Type B pancreatic cell (in vitro differentiated cells): Measurements from ENCODE around the gene MS4A13. TPM values are rescaled to one million over a fixed set of nuclear protein-coding genes. Genes with fewer than 3 reads are reported as not detected.

Experiments used
- DNase-seq: peaks from one replicate; pipeline ENCODE4 v3.0.0; 2021; ENCODE audit warnings: mixed read lengths; ENCODE audit not compliant: unreplicated experiment; ENCODE audit errors: extremely low spot score
- H3K27ac Mint-ChIP-seq: 2 replicates; pipeline ENCODE4 v1.8.0; 2021; ENCODE audit warnings: mild to moderate bottlenecking, mixed read lengths
- H3K27me3 Mint-ChIP-seq: 2 replicates; pipeline ENCODE4 v1.8.0; 2021; ENCODE audit warnings: mixed read lengths
- H3K36me3 Mint-ChIP-seq: 2 replicates; pipeline ENCODE4 v1.8.0; 2021; ENCODE audit warnings: mixed read lengths
- H3K4me1 Mint-ChIP-seq: one replicate; pipeline ENCODE4 v1.8.0; 2021; ENCODE audit warnings: mixed read lengths; ENCODE audit not compliant: unreplicated experiment
- H3K4me3 Mint-ChIP-seq: 2 replicates; pipeline ENCODE4 v1.8.0; 2021; ENCODE audit warnings: mild to moderate bottlenecking, mixed read lengths
- H3K9me3 Mint-ChIP-seq: 2 replicates; pipeline ENCODE4 v1.8.0; 2021; ENCODE audit warnings: mixed read lengths
- long read RNA-seq: library from polyadenylated mRNA; unstranded; transcript quantifications from one replicate; pipeline ENCODE4 v2.0.0, GENCODE V29; 2020
- total RNA-seq: library from RNA; stranded (reverse); gene quantifications from 2 replicates; pipeline ENCODE4 v1.2.1, GENCODE V29; 2021; ENCODE audit warnings: low replicate concordance
- TF ChIP-seq, protein P1 (sequence below): fragments of 200-600 bp; sonication (generic); conservative IDR thresholded peaks from 2 replicates; pipeline ENCODE4 v1.5.0; 2021; ENCODE audit warnings: antibody characterized with exemption, mild to moderate bottlenecking

Gene MS4A13, protein sequence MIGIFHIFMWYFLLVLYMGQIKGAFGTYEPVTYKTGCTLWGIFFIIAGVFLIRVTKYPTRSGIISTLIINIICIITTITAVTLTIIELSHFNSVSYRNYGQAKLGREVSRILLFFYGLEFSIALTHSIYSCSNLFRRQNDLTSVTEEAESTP
- total RNA-seq = not detected in 2 replicates
- long read RNA-seq = 0 reads

DNA sequence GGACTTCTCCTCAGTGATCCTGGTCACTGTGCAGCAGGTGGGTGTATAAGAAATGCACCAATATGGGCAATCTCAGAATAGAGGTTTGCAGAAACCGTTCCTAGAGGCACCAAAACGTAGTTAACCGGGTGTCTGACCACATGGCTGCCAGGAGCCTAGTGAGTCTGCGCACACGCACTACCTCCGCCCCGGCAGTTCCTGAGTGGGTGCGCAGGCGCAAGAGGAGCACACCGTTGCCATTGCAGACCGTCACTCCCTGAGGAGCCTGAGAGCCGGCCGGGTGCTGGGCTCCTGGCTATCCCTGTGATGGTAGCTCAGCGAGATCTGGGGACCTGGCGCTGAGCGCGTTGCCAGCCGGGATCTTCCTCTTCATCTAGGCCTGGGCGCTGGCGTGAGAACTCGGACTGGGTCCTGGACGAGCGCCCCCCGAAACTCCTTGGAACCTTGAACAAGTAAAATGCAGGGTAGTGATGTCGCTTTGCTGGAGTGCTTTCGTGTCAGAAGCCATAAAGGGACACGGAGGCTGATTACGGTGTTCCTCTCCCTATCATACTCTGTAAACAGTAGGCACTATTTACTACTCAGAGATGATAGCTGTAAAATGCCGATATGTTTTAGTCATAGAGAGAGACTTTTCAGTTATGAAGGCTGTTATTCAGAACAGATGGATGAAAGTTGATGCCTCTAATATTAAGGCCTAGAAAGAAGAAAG, at the start of gene MS4A13:
MS4A13 (plus strand) TSS at position 249 of the 712 bp plus-strand sequence. CDS start 2,692 bp downstream, outside the sequence.
- DNase-seq = no peak
- no peaks in the 10 kb centered on the region for H3K36me3 Mint-ChIP-seq
- no peak within 1 kb of the TSS for H3K27ac Mint-ChIP-seq
- H3K4me1 Mint-ChIP-seq = no peaks in the 10 kb centered on the region
- TF ChIP-seq, protein P1, sequence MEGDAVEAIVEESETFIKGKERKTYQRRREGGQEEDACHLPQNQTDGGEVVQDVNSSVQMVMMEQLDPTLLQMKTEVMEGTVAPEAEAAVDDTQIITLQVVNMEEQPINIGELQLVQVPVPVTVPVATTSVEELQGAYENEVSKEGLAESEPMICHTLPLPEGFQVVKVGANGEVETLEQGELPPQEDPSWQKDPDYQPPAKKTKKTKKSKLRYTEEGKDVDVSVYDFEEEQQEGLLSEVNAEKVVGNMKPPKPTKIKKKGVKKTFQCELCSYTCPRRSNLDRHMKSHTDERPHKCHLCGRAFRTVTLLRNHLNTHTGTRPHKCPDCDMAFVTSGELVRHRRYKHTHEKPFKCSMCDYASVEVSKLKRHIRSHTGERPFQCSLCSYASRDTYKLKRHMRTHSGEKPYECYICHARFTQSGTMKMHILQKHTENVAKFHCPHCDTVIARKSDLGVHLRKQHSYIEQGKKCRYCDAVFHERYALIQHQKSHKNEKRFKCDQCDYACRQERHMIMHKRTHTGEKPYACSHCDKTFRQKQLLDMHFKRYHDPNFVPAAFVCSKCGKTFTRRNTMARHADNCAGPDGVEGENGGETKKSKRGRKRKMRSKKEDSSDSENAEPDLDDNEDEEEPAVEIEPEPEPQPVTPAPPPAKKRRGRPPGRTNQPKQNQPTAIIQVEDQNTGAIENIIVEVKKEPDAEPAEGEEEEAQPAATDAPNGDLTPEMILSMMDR = no peak
- no peaks in the 10 kb centered on the region for H3K27me3 Mint-ChIP-seq
- no peaks in the 10 kb centered on the region for H3K9me3 Mint-ChIP-seq
- H3K4me3 Mint-ChIP-seq = no peak within 1 kb of the TSS

DNA sequence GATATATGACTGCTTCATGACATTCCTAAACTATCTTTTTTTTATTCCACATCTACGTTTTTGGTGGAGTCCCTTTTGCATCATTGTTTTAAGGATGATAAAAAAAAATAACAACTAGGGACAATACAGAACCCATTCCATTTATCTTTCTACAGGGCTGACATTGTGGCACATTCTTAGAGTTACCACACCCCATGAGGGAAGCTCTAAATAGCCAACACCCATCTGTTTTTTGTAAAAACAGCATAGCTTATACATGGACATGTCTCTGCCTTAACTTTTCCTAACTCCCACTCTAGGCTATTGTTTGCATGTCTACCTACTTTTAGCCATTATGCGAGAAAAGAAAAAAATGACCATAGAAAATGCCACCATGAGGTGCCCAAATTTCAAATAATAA, 46.4 kb upstream of the MS4A13 start:
- no peak overlapping the region for H3K4me3 Mint-ChIP-seq
- H3K9me3 Mint-ChIP-seq = no peaks in the 10 kb centered on the region
- H3K36me3 Mint-ChIP-seq = no peaks in the 10 kb centered on the region
- TF ChIP-seq, protein P1 = no peak
- no peak for DNase-seq
- no peak overlapping the region for H3K27ac Mint-ChIP-seq
- H3K4me1 Mint-ChIP-seq = no peaks in the 10 kb centered on the region
- peaks cover 2% of the 10 kb centered on the region for H3K27me3 Mint-ChIP-seq

DNA sequence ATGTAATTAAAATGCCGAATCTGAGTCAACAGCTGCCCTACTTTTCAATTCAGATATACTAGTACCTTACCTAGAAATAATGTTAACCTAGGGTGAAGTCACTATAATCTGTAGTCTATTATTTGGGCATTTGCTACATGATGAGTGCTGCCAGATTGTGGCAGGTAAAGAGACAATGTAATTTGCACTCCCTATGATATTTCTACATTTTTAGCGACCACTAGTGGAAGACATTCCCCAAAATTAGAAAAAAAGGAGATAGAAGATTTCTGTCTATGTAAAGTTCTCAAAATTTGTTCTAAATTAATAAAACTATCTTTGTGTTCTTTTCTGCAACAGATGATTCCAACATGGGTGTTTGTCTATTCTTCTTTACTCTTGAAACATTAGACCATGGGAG, 45.5 kb upstream of the MS4A13 start:
- Mint-ChIP-seq H3K9me3 (no peaks in the 10 kb centered on the region), H3K27ac (no peak overlapping the region), H3K4me1 (no peaks in the 10 kb centered on the region), H3K4me3 (no peak overlapping the region), H3K27me3 (peaks cover 2% of the 10 kb centered on the region), H3K36me3 (no peaks in the 10 kb centered on the region)
- DNase-seq = no peak
- TF ChIP-seq, protein P1 = no peak

DNA sequence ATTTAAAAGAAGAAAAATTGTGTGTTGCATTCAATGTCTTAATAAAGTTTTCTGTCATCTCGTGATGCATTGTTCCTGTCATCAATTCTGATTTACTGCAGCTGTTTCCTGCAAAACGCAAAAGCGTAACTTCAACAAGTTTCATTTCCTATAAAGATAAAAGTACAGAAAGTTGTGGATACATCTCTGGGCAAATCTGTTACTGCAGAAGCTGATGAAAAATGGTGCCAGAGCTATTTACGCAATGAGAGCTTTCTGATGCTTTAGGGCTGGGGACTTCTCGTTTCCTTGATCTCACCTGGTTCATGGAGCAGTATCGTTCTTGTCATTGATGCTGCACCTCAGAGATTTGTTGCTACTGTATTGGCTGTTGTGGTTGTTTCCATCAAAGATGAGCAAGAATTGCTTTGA, 38.2 kb upstream of the MS4A13 start:
- Mint-ChIP-seq H3K9me3 (no peaks in the 10 kb centered on the region), H3K27ac (no peak overlapping the region), H3K4me1 (no peaks in the 10 kb centered on the region), H3K4me3 (no peak overlapping the region), H3K27me3 (no peaks in the 10 kb centered on the region), H3K36me3 (no peaks in the 10 kb centered on the region)
- no peak for DNase-seq
- TF ChIP-seq, protein P1 = no peak

DNA sequence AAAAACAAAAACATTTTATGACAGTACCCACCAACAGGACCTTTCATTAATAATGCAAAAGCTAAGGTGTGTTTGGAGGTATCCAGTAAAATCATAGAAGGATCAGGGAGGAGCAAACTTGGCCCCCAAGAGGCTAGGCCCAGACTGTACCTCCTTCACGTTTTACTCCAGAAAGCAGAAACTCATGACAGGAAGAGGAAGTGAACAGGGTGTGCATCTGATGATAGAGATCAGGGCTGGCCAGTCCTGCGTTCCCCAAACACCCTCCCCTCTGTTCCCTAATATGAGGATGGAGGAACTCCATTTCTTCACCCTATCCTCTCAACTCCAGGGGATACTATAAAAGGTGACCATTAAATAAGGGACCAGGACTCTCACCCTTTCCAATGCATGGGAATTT, 32.8 kb upstream of the MS4A13 start:
- no peak for DNase-seq
- Mint-ChIP-seq H3K4me1 (no peaks in the 10 kb centered on the region), H3K27ac (no peak overlapping the region), H3K4me3 (no peak overlapping the region), H3K27me3 (no peaks in the 10 kb centered on the region), H3K36me3 (no peaks in the 10 kb centered on the region), H3K9me3 (no peaks in the 10 kb centered on the region)
- TF ChIP-seq, protein P1 = no peak
